ENCODE measurements around the gene TRPM5. TPM values are rescaled to one million over a fixed set of nuclear protein-coding genes. Genes with fewer than 3 reads are reported as not detected.

The TRPM5 gene
- total RNA-seq, 6 experiments from 2014 or later: not detected

GRCh38 chr11:2444821-2445745, 769 bp upstream of the TRPM5 start, which contains the start of gene KCNQ1:
KCNQ1 (plus strand) TSS chr11:2445008; CDS start chr11:2445099, 91 bp downstream.
- H3K9me3 Mint-ChIP-seq: peaks cover 5% of the 10 kb centered on the region; the same call in 1 of the 2 replicates
- H3K27ac Mint-ChIP-seq: no peak within 1 kb of the TSS
- no peaks in the 10 kb centered on the region for H3K4me1 Mint-ChIP-seq (ENCODE audit: low read depth)
- no peak for TF ChIP-seq CTCF (IDR thresholded peaks at IDR 0.05)
- peaks cover 27% of the 10 kb centered on the region for H3K27me3 Mint-ChIP-seq (ENCODE audit: insufficient read depth)
- no peaks in the 10 kb centered on the region for H3K36me3 Mint-ChIP-seq (ENCODE audit: low read depth)
- no peak for DNase-seq
- H3K4me3 Mint-ChIP-seq: no peak within 1 kb of the TSS

GRCh38 chr11:2443406-2443805, 908 bp downstream of the TRPM5 start:
- H3K27ac Mint-ChIP-seq: no peak overlapping the region
- H3K4me3 Mint-ChIP-seq: no peak overlapping the region
- no peak for TF ChIP-seq CTCF (IDR thresholded peaks at IDR 0.05)
- H3K4me1 Mint-ChIP-seq (ENCODE audit: low read depth): no peaks in the 10 kb centered on the region
- no peak for DNase-seq
- no peaks in the 10 kb centered on the region for H3K36me3 Mint-ChIP-seq (ENCODE audit: low read depth)
- H3K9me3 Mint-ChIP-seq: peaks cover 5% of the 10 kb centered on the region; the same call in 1 of the 2 replicates
- peaks cover 21% of the 10 kb centered on the region for H3K27me3 Mint-ChIP-seq (ENCODE audit: insufficient read depth)

GRCh38 chr11:2442589-2442988, 1.7 kb downstream of the TRPM5 start:
- Mint-ChIP-seq H3K9me3 (peaks cover 5% of the 10 kb centered on the region; the same call in 1 of the 2 replicates), H3K27me3 (ENCODE audit: insufficient read depth) (peaks cover 24% of the 10 kb centered on the region)
- no peak for TF ChIP-seq CTCF (IDR thresholded peaks at IDR 0.05)

GRCh38 chr11:2441171-2441570, 3.1 kb downstream of the TRPM5 start:
- Mint-ChIP-seq H3K9me3 (peaks cover 5% of the 10 kb centered on the region; the same call in 1 of the 2 replicates), H3K27me3 (ENCODE audit: insufficient read depth) (peaks cover 20% of the 10 kb centered on the region), H3K4me3 (no peak overlapping the region), H3K27ac (no peak overlapping the region), H3K4me1 (ENCODE audit: low read depth) (no peaks in the 10 kb centered on the region), H3K36me3 (ENCODE audit: low read depth) (no peaks in the 10 kb centered on the region)
- no peak for DNase-seq
- TF ChIP-seq CTCF (IDR thresholded peaks at IDR 0.05): no peak

More at GRCh38 chr11:2442589-2442988, 1.7 kb downstream of the TRPM5 start:
- no peaks in the 10 kb centered on the region for H3K36me3 Mint-ChIP-seq (ENCODE audit: low read depth)
- no peak for DNase-seq
- H3K4me3 Mint-ChIP-seq: no peak overlapping the region
- no peak overlapping the region for H3K27ac Mint-ChIP-seq
- no peaks in the 10 kb centered on the region for H3K4me1 Mint-ChIP-seq (ENCODE audit: low read depth)

- peaks cover 20% of the 10 kb centered on the region for H3K27me3 Mint-ChIP-seq (ENCODE audit: insufficient read depth)
- no peaks in the 10 kb centered on the region for H3K36me3 Mint-ChIP-seq (ENCODE audit: low read depth)
- no peaks in the 10 kb centered on the region for H3K4me1 Mint-ChIP-seq (ENCODE audit: low read depth)
- no peak overlapping the region for H3K27ac Mint-ChIP-seq
- no peak overlapping the region for H3K4me3 Mint-ChIP-seq
- no peak for TF ChIP-seq CTCF (IDR thresholded peaks at IDR 0.05)
- H3K9me3 Mint-ChIP-seq: peaks cover 5% of the 10 kb centered on the region; the same call in 1 of the 2 replicates
- DNase-seq: no peak
These were observed 3.7 kb downstream of the TRPM5 start for GRCh38 chr11:2440646-2441045.

Data from HFFc6 (cell line).